K562 (cell line): Measurements from ENCODE around the gene EIF3M. TPM values are rescaled to one million over a fixed set of nuclear protein-coding genes. Genes with fewer than 3 reads are reported as not detected.
A peak's percentile ranks its signal among the peaks of the same experiment; 100 is the strongest.

ENCODE experiments used
- ATF4 ChIP-seq: fragments of 450-650 bp; formaldehyde crosslinking; IDR thresholded peaks from 2 replicates; pipeline ENCODE4 v1.4.0; 2022; ENCODE audit warnings: mild to moderate bottlenecking, moderate library complexity
- CBFB ChIP-seq: sonication (generic); formaldehyde crosslinking; IDR thresholded peaks from 2 replicates; pipeline ENCODE4 v1.4.0; 2020; ENCODE audit warnings: mild to moderate bottlenecking, missing genetic modification reagents
- CSDE1 ChIP-seq, 2 experiments: fragments of 450-650 bp; IDR thresholded peaks; 2 replicates each; pipeline ENCODE4 v1.6.1; 2016; ENCODE audit warnings: mild to moderate bottlenecking in 1 of 2
- DPF2 ChIP-seq: fragments of 450-650 bp; IDR thresholded peaks from 2 replicates; pipeline ENCODE4 v1.6.1; 2016
- E4F1 ChIP-seq: fragments of 250-450 bp; sonication (Bioruptor Pico); IDR thresholded peaks from 2 replicates; pipeline ENCODE4 v1.5.0; 2021; ENCODE audit warnings: mild to moderate bottlenecking, borderline replicate concordance
- ETV1 ChIP-seq: fragments of 450-650 bp; conservative IDR thresholded peaks from 2 replicates; pipeline ENCODE4 v1.6.1; 2016; ENCODE audit warnings: missing genetic modification characterization, control low read depth, low read depth, missing compliant biosample characterization
- FOXP4 ChIP-seq: sonication (generic); formaldehyde crosslinking; IDR thresholded peaks from 2 replicates; pipeline ENCODE4 v1.8.0; 2022; ENCODE audit warnings: mild to moderate bottlenecking, missing genetic modification reagents, borderline replicate concordance
- GATAD2B ChIP-seq: fragments of 450-650 bp; IDR thresholded peaks from 2 replicates; pipeline ENCODE4 v1.6.1; 2017; ENCODE audit warnings: mild to moderate bottlenecking, borderline replicate concordance
- HNRNPUL1 ChIP-seq: fragments of 200-400 bp; formaldehyde crosslinking; IDR thresholded peaks from 2 replicates; pipeline ENCODE4 v1.6.1; 2017; ENCODE audit warnings: low read length
- KDM5B ChIP-seq: fragments of 200-600 bp; sonication (generic); IDR thresholded peaks from 2 replicates; pipeline ENCODE4 v1.6.1; 2012; ENCODE audit warnings: low read depth, mild to moderate bottlenecking, moderate library complexity, low read length, control low read depth, inconsistent platforms; ENCODE audit not compliant: insufficient replicate concordance
- POLR2AphosphoS2 ChIP-seq: IDR thresholded peaks from 2 replicates; pipeline ENCODE4 v1.6.1; 2012; ENCODE audit warnings: low read length, improper control_type of control experiment
- RBM17 ChIP-seq: fragments of 200-400 bp; formaldehyde crosslinking; IDR thresholded peaks from 2 replicates; pipeline ENCODE4 v1.6.1; 2017; ENCODE audit warnings: low read depth, mild to moderate bottlenecking, low read length, borderline replicate concordance
- SETDB1 ChIP-seq: IDR thresholded peaks from one replicate; pipeline ENCODE4 v1.6.1; 2012; ENCODE audit warnings: low read length, control low read depth, inconsistent platforms
- SRSF7 ChIP-seq: fragments of 200-400 bp; formaldehyde crosslinking; optimal IDR thresholded peaks from 2 replicates; pipeline ENCODE3; 2017; ENCODE audit warnings: mild to moderate bottlenecking, low read depth, low read length
- TEAD4 ChIP-seq, 2 experiments: sonication (generic) in 1 of 2; formaldehyde crosslinking in 1 of 2; IDR thresholded peaks; 2 replicates each; pipeline versions ENCODE4 v1.6.1 to v1.8.0; 2012 to 2022; ENCODE audit warnings: borderline replicate concordance in 1 of 2, inconsistent platforms in 1 of 2, low read length in 1 of 2, mild to moderate bottlenecking in 1 of 2, missing genetic modification reagents in 1 of 2
- YY1 ChIP-seq, 3 experiments: IDR thresholded peaks; 2 replicates each; pipeline ENCODE4 v1.6.1; 2011; ENCODE audit warnings: low read length in 2 of 3, mild to moderate bottlenecking in 2 of 3, moderate library complexity in 2 of 3, borderline replicate concordance in 1 of 3, control low read depth in 1 of 3, low read depth in 1 of 3; ENCODE audit not compliant: insufficient read depth in 3 of 3, insufficient replicate concordance in 2 of 3, control insufficient read depth in 1 of 3, insufficient read length in 1 of 3; ENCODE audit errors: extremely low read depth in 1 of 3
- ZNF518B ChIP-seq: fragments of 250-450 bp; sonication (Bioruptor Pico); IDR thresholded peaks from 2 replicates; pipeline ENCODE4 v1.5.0; 2021; ENCODE audit warnings: mild to moderate bottlenecking, moderate library complexity
- polyA plus RNA-seq, 8 experiments: library from polyadenylated mRNA; depleted of rRNA in 4 of 8; stranded (reverse) in 5 of 8; unstranded in 3 of 8; fragments of >200 nt; fragmentation: Nextera tagmentation in 2 of 8; fragmentation: Illumina TruSeq in 1 of 8; extraction: Ambion mirVana in 2 of 8; extraction: Trizol in 1 of 8; gene quantifications; 2 replicates each; pipeline versions ENCODE4 v1.2.1 to v1.2.3, GENCODE V29; 2011 to 2014; ENCODE audit warnings: inconsistent platforms in 1 of 8, missing spikeins in 1 of 8
- total RNA-seq, 7 experiments: library from RNA; depleted of rRNA in 6 of 7; stranded (reverse); fragments of >200 nt in 6 of 7; fragmentation: Illumina TruSeq in 2 of 7; extraction: Trizol in 2 of 7; gene quantifications; 2 replicates each; pipeline versions ENCODE4 v1.2.1 to v1.2.3, GENCODE V29; 2011 to 2021; ENCODE audit warnings: low replicate concordance in 1 of 7

The EIF3M gene
- total and polyA plus RNA-seq, 9 of the 15 experiments (the other 6 are each of a cell fraction or from before 2014, with no cell fraction given), result 602 to 2,015 (median 1,058) TPM

GRCh38 chr11:32583459-32584271, at the start of gene EIF3M (continued):
- TF ChIP-seq TEAD4 (IDR thresholded peaks at IDR 0.05; ENCODE audit: low read length) (peak; percentile 87), TEAD4 (CRISPR knock-in tag; IDR thresholded peaks at IDR 0.05; ENCODE audit: borderline replicate concordance) (peak; percentile 94; the same call in 1 of the 2 replicates), CSDE1 (IDR thresholded peaks at IDR 0.05) (no peak), YY1 (IDR thresholded peaks at IDR 0.05; ENCODE audit: borderline replicate concordance in 1 of 3, control insufficient read depth in 1 of 3, extremely low read depth in 1 of 3, insufficient read depth in 3 of 3, insufficient read length in 1 of 3, insufficient replicate concordance in 2 of 3, low read depth in 1 of 3, low read length in 2 of 3) (peak in 1 of 3 experiments; percentile 43), FOXP4 (CRISPR knock-in tag) (no peak), ETV1 (tag) (peak; percentile 62), SRSF7 (no peak), E4F1 (no peak), POLR2AphosphoS2 (no peak), ATF4 (CRISPR knock-in tag) (no peak), GATAD2B (no peak), DPF2 (no peak; the same call in 1 of the 2 replicates), CBFB (CRISPR knock-in tag) (peak; percentile 48; the same call in 1 of the 2 replicates), KDM5B (peak; percentile 87), ZNF518B (CRISPR knock-in tag) (no peak), HNRNPUL1 (no peak), SETDB1 (peak; percentile 19), RBM17 (no peak)
